ENCODE measurements around the gene PTPRD.

DNA sequence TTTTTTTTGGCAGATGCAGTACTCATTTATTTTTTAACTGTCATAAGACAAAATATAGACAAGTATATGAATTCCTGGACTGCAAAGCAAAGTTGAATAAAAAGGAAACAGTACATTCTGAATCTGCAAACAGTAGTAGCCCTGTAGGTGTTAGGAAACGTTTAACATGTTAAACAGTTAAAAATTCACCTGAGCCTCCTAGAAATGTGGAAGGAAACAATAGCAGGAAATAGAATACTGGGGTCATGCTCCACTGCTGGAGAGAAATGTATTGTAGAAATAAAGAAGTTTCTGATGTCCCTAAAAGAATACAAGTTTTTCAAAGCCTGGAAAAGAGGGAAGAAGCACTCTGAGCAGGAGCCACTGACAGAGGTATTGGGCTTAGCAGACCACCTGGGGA lies 866.0 kb downstream of the PTPRD start:
- TF ChIP-seq CTCF (IDR thresholded peaks at IDR 0.05) = no peak
- TF ChIP-seq POLR2A (IDR thresholded peaks at IDR 0.05) = no peak

Data from ovary (tissue), 3 donors.